PFSK-1 (cell line): ENCODE results near the gene PPP4R2.

Source experiments
- POLR2AphosphoS5 ChIP-seq: IDR thresholded peaks from 2 replicates; pipeline ENCODE4 v1.6.1; 2012; ENCODE audit warnings: low read depth, mild to moderate bottlenecking, control low read depth, low read length, moderate library complexity
- REST ChIP-seq, 2 experiments: IDR thresholded peaks; 2 replicates each; pipeline versions ENCODE4 v1.6.1 to v1.8.0; 2011 to 2012; ENCODE audit warnings: low read depth in 2 of 2, low read length in 2 of 2, control low read depth in 1 of 2, inconsistent platforms in 1 of 2, mild to moderate bottlenecking in 1 of 2, moderate library complexity in 1 of 2; ENCODE audit not compliant: insufficient read depth in 1 of 2
- SIN3A ChIP-seq: IDR thresholded peaks from 2 replicates; pipeline ENCODE4 v1.6.1; 2012; ENCODE audit warnings: mild to moderate bottlenecking, low read length, moderate library complexity, borderline replicate concordance; ENCODE audit not compliant: insufficient read depth
- TAF1 ChIP-seq: IDR thresholded peaks from 2 replicates; pipeline ENCODE4 v1.6.1; 2012; ENCODE audit warnings: low read length, control low read depth, borderline replicate concordance; ENCODE audit not compliant: insufficient read depth

GRCh38 chr3:73107215-73107614 lies 110.6 kb downstream of the PPP4R2 start:
- TF ChIP-seq POLR2AphosphoS5, result no peak
- TF ChIP-seq TAF1, result no peak
- no peak for TF ChIP-seq REST (IDR thresholded peaks at IDR 0.05; ENCODE audit: insufficient read depth in 1 of 2, low read depth in 2 of 2, low read length in 2 of 2)
- TF ChIP-seq SIN3A, result no peak
